ENCODE results near the gene WDR1. TPM values are rescaled to one million over a fixed set of nuclear protein-coding genes. Genes with fewer than 3 reads are reported as not detected.

The WDR1 gene
- total RNA-seq, 1 donor from 2014 or later: 161 TPM

- H3K27me3 Mint-ChIP-seq (ENCODE audit: unreplicated experiment): no peaks in the 10 kb centered on the region
- peaks cover 4% of the 10 kb centered on the region for H3K9me3 Mint-ChIP-seq (ENCODE audit: unreplicated experiment)
- DNase-seq: no peak
- H3K4me3 Mint-ChIP-seq (ENCODE audit: unreplicated experiment): no peak overlapping the region
- peaks cover 9% of the 10 kb centered on the region for H3K4me1 Mint-ChIP-seq (ENCODE audit: low read depth, unreplicated experiment)
- H3K27ac Mint-ChIP-seq (ENCODE audit: unreplicated experiment): no peak overlapping the region
- TF ChIP-seq CTCF (IDR thresholded peaks at IDR 0.05; ENCODE audit: partially characterized antibody, unreplicated experiment): no peak
- peaks cover 4% of the 10 kb centered on the region for H3K36me3 Mint-ChIP-seq (ENCODE audit: unreplicated experiment)
These were observed 17.5 kb upstream of the WDR1 start for GRCh38 chr4:10134141-10134540.

GRCh38 chr4:10131202-10131601 is 14.6 kb upstream of the WDR1 start:
- DNase-seq: no peak
- Mint-ChIP-seq H3K27me3 (ENCODE audit: unreplicated experiment) (no peaks in the 10 kb centered on the region), H3K4me1 (ENCODE audit: low read depth, unreplicated experiment) (peaks cover 12% of the 10 kb centered on the region), H3K4me3 (ENCODE audit: unreplicated experiment) (no peak overlapping the region), H3K36me3 (ENCODE audit: unreplicated experiment) (peaks cover 4% of the 10 kb centered on the region), H3K27ac (ENCODE audit: unreplicated experiment) (no peak overlapping the region), H3K9me3 (ENCODE audit: unreplicated experiment) (peaks cover 6% of the 10 kb centered on the region)
- TF ChIP-seq CTCF (IDR thresholded peaks at IDR 0.05; ENCODE audit: partially characterized antibody, unreplicated experiment): no peak

- H3K27ac Mint-ChIP-seq (ENCODE audit: unreplicated experiment): no peak overlapping the region
- H3K9me3 Mint-ChIP-seq (ENCODE audit: unreplicated experiment): peaks cover 6% of the 10 kb centered on the region
- no peak overlapping the region for H3K4me3 Mint-ChIP-seq (ENCODE audit: unreplicated experiment)
- no peaks in the 10 kb centered on the region for H3K27me3 Mint-ChIP-seq (ENCODE audit: unreplicated experiment)
- peaks cover 4% of the 10 kb centered on the region for H3K36me3 Mint-ChIP-seq (ENCODE audit: unreplicated experiment)
- peaks cover 12% of the 10 kb centered on the region for H3K4me1 Mint-ChIP-seq (ENCODE audit: low read depth, unreplicated experiment)
- no peak for DNase-seq
- TF ChIP-seq CTCF (IDR thresholded peaks at IDR 0.05; ENCODE audit: partially characterized antibody, unreplicated experiment): no peak
These were observed 13.7 kb upstream of the WDR1 start for GRCh38 chr4:10130178-10130888.

GRCh38 chr4:10129196-10130177 is 12.9 kb upstream of the WDR1 start:
- no peak for TF ChIP-seq CTCF (IDR thresholded peaks at IDR 0.05; ENCODE audit: partially characterized antibody, unreplicated experiment)
- peaks cover 6% of the 10 kb centered on the region for H3K9me3 Mint-ChIP-seq (ENCODE audit: unreplicated experiment)
- H3K4me3 Mint-ChIP-seq (ENCODE audit: unreplicated experiment): no peak overlapping the region
- no peaks in the 10 kb centered on the region for H3K27me3 Mint-ChIP-seq (ENCODE audit: unreplicated experiment)
- peaks cover 12% of the 10 kb centered on the region for H3K4me1 Mint-ChIP-seq (ENCODE audit: low read depth, unreplicated experiment)
- no peak for DNase-seq
- H3K36me3 Mint-ChIP-seq (ENCODE audit: unreplicated experiment): peaks cover 4% of the 10 kb centered on the region
- H3K27ac Mint-ChIP-seq (ENCODE audit: unreplicated experiment): no peak overlapping the region
